AG09319 (cell line): ENCODE results near the gene STUB1.

Experiments used
- DNase-seq: peaks from one replicate; pipeline ENCODE4 v3.0.0-alpha.2; 2010; ENCODE audit warnings: low read depth; ENCODE audit errors: extremely low read depth
- CTCF ChIP-seq: IDR thresholded peaks from 2 replicates; pipeline ENCODE4 v1.5.1; 2011; ENCODE audit warnings: low read depth, mild to moderate bottlenecking, inconsistent platforms, low read length, moderate library complexity

The STUB1 gene

DNA sequence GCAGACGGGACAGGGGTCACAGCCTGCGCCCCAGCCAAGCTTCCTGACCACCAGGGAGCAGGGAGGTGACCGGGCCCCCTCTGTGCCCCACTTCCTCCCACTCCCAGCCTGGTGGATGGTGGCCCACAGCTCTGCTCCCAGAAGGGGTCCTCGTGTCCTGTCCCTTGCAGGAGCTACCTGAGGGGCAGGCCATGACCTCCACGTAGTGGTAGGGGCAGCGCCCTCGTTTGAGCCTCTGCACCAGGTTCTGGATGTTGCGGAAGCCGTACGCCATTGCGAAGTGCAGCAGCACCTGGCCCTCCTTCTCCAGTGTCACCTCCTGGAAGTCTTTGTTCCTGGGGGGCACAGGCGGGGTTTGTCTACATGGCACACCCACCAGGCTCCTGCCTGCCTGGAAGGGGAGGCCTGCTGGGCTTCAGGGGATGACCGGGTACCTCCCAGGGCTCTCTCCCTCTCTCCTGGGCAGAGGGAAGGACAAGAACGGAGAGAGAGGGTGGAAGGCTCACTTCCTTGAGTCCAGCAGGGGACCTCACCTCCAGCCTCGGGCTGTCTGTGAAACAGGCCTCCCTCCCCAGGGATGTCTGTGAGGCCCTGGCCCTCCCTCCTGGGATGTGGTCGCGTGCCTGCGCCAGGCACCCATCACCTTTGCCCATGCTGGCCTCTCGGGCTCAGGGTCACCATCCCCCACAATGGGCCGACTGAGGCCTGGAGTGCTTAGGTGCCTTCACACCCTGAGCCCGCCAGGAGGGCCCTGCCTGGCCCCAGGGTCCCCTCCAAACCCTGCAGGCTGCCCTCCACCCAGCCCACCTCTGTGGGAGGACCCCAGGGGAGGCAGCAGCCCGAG lies 50.7 kb downstream of the STUB1 start:
- no peak for TF ChIP-seq CTCF
- DNase-seq: no peak

DNA sequence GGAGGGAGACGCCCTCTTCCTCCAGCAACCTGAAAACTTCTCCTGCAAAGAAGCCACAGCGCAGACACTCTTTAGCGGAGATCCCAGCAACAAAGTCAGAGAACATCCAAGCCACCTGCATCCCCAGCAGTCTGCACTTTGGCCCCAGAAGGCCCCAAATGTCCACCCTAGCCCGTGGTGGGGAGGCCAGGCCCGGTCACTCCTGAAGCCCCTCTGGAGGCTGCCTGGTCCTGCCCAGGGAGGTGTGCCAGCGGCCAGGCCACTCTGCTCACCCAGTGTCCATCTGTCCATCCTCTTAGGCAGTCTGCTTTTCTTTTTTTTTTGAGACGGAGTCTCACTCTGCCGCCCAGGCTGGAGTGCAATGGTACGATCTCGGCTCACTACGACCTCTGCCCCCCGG lies 52.1 kb downstream of the STUB1 start:
- DNase-seq: no peak
- TF ChIP-seq CTCF: no peak
